Stimulated activated CD4-positive, alpha-beta T cell treated with anti-CD3 and anti-CD28 coated beads, Interleukin-1b, Interleukin-23, amount 100 ng/mL, for 24 hours (primary cell): ENCODE data around the gene NCEH1.
"Not testable (repeated sequence)": the region's sequence is repeated elsewhere in the genome, so short reads cannot be mapped to it uniquely, and the experiment has no call there.

Experiments used
- DNase-seq, 4 experiments: peaks; one replicate each; pipeline ENCODE4 v3.0.0-alpha.2; 2020; ENCODE audit warnings: low read depth in 4 of 4, low spot score in 1 of 4

The NCEH1 gene

DNA sequence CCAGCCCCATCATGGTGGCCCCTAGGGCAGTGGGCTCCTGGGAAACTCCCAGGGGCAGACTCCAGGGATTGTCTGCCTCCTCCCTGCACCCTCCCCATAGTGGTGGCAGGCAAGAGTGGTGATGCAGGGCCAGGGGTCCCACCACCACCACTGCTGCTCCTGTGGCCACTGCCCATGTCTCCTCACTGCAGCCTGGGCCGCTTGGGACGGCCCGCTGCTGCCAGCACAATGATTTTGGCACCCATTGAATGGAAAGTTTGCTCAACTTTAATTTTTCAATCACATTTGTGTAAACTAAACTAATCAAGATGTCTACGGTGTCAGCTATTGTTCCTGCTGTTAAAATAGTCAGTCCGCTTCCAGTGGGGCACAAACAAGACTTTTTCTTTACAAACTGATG lies 95.6 kb downstream of the NCEH1 start:
- no peak for DNase-seq

DNA sequence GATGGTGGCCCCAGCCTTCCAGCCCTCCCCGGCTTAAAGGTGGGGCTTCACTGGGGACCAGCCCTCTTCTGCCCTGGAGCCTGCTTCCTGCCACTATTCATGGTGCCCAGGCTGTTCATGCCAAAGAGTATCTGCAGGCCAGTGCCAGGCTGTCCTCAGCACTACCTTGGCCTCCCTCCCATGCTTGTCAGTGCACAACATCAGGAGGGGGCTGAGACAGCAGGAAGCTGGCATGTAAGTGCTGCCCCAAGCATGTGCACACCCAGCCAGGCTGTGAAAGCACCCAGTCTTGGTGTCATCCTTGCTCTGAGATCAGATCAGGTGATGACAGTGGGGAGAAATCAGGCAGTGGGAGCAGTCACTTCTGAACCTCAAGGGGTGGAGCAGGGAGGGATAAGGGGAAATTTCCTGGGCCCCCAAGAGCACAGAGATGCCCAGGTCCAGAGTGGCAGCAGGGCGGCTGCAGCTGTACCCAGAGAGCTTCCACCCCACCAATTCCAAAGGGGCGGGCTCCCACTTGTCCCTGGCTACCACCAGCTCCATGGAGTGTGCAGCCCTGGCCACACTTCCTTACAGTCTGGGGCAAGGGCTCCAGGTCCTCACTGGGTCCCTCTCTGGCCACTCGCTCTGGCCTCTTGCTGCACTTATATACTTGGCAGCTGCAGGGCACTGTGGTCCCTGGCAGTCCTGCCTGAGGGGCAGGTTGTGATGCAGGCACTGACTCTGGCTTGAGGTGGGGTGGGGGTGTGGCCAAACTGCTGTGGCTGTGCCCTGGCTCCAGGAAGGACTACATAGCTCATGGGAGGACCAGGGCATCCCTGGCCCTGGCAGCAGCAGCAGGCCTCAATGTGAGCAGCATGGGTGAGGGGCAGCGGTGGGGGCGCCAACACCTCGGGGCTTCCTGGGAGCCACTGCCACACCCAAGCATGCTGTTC lies 96.3 kb downstream of the NCEH1 start:
- DNase-seq = no peak

DNA sequence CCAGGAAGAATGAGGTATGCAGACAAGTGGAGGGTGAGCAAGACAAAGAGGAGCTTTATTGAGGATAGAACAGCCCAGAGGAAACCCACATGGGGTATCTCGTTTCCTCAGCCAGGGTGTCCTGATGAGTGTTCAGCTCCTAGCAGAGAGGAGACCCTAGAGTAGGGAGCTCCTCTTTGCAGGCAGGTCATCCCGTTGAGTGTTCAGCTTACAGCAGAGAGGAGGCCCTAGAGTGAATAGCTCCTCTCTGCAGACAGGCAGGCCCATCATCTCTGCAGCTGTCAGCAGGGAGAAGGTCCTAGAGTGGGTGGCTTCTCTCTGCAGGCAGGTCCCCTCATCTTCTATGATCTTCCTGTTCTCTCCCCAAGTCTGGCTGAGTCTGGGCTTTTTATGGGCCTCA lies 97.0 kb downstream of the NCEH1 start:
- no peak for DNase-seq

DNA sequence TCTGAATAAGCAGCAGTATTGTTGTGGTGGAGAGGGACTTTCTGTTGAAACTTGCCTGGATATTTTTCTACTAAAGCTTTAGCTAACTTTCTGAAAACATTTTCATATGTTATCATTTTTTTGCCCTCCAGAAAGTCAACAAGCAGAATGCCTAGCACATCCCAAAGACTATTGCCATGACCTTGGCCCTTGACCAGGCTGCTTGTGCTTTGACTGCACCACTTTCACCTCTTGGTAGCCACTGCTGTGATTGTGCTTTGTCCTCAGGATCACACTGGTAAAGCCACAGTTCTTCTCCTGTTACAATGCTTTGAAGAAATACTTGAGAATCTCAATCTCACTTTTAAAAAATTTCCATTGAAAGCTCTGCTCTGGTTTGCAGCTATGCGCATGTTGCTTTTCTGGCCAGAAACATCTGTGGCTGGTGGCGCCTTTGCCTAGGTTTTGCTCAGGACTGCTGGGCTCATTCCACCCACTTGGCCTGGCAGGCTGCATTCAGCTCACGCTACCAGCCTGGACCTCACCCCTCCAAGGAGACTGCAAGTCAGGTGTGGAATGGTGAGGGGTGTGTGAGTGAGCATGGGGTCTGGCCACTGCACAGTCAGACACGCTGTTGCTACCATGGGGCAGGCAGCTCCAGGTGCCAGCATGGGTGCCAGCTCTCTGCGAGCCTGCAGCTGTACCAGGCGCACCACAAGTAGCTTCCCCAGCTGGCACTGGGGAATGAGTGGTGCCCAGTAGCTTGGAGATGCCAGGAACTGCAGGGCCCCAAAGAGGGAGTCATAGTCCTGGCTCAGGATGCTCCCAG lies 97.8 kb downstream of the NCEH1 start:
- DNase-seq = no peak

DNA sequence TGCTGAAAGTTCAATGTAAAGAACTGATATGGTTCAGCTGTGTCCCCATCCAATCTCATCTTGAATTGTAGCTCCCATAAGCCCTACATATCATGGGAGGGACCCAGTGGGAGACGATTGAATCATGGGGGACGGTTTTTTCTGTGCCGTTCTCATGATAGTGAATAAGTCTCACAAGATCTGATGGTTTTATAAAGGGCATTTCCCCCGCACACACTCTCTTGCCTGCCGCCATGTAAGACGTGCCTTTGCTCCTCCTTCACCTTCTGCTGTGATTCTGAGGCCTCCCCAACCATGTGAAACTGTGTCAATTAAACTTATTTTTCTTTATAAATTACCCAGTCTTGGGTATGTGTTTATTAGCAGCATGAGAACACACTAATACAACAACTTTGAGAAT lies 101.1 kb downstream of the NCEH1 start:
- DNase-seq = no peak

DNA sequence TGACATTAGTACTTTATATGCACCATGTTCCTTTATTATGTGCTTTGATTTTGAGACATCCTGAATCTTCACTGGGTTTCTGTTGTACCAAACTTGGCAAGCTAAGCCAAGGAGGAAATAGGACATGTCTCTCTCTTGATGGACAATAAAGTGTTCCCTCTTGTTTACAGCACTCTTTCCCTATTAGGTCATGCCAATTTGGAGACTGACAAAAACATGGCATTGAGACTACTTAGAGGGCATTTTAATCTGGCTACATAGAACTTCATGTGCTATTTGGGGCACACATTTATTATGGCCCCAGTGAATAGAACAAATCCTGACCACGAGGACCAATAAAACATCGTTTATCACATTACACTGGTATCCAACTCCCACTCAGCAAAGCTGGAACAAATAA lies 102.3 kb downstream of the NCEH1 start:
- no peak for DNase-seq

DNA sequence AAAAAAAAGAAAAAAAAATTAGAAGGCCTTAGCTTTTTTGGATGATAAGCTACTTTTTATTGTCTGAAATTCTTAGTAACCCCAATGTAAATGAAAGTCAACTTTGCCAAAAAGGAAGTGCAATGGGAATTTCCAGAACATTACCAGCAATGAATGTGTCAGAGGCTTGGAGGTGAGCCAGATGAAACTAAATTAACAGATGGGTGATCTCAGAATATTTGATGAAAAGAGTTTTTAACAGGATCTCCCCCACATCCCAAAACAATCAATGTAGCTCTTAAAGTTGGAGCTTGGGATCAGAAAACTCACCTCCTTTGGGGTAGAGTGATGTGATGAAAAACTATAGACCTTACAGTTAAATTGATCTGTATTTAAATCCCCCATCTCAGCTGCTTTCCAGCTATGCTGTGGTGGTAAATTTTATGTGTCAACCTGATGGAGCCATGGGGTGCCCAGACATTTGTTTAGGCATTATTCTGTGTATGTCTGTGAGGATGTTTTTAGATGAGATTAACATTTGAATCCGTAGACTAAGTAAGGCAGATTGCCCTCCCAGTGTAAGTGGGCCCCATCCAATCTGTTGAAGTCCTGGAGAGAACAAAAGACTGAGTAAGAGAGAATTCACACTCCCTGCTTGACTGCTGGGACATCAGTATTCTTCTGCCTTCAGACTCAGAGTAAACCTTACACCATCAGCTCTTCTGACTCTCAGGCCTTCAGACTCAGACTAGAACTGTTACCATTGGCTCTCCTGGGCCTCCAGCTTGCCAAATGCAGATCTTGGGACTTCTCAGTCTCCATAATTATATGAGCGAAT lies 103.4 kb downstream of the NCEH1 start:
- DNase-seq = no peak

DNA sequence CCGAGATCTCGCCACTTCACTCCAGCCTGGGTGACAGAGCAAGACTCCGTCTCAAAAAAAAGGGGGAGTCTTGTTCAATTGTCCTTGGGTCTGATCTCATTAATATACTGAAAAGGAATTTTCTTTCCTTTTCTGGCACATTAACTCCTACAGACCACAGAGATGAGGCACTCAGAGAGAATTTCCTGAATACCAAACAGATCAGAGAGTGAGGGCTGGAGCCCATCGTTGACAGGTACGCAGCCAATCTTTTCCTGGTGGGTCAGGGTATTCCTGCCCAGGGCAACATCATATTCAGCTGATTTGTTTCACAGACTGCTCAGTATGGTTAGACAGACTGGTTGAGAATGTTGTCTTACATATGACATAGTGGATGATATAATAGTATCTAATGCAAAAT lies 104.8 kb downstream of the NCEH1 start:
- DNase-seq = no peak

DNA sequence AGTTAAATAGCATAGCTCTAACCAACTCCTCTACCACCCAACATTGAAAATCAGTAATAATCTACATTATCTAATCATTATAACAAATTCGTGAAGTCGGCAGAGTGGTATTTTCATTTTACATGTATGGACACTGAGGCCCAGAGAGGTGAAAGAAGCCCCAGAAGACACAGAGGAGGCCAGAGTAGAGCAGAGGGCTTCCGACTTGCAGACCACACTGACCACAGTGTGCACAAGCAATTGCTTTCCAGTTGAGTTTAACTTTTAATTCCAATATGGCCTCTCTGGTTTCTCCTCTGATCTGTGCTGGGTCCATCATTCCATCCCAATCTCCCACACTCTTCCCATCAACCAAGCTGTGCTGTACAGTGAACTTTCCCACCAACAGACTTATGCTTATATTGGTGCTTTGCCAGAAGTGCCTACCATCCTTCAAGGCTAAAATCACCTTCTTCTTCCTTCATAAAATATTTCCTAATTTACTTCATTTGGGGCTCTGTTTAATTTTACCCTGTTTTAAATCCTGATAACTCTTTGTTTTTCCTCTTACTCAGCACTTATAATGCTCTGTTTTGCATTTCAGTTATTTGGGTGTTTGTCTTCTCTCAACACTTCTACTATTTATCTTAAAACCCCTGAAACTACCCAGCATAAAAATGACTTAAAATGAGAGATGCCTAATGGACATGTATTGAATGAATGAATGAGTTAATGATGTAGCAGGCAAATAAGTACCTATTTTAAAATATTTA lies 105.8 kb downstream of the NCEH1 start:
- DNase-seq = no peak

DNA sequence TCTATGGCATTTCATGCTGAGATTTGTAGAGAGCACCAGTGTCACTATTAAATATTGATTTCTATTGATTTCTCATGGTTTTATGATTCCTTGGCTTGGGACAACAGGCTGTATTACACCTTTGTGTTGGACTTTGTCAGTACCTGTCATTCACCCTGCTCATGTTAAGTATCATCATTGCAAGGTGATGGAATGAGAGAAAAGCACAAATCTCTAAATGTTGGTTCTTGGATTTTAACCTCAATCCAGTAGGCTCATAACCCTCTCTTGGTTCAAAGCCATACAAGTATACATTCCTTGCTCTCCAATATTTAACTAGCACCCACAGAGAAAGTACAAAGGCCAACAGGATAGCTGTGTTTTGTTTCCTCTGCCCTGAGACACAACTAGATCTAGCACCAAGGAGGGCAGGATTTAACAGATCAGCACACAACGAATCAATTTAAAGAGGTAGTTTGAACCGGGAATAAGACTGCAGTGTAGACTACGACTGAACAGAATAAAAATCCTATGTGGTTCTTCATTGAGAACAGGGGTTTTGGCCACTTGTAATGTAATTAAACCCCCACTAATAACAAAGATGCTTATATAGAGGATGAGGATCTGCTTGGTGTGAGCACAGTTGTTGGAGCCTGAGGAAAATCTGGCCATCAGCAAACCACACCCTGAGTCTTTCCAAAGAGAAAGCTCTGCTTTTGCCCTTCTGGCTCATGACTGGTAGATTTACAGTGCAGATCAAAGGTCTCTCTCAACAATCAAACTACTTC lies 109.6 kb downstream of the NCEH1 start:
- DNase-seq = no peak

DNA sequence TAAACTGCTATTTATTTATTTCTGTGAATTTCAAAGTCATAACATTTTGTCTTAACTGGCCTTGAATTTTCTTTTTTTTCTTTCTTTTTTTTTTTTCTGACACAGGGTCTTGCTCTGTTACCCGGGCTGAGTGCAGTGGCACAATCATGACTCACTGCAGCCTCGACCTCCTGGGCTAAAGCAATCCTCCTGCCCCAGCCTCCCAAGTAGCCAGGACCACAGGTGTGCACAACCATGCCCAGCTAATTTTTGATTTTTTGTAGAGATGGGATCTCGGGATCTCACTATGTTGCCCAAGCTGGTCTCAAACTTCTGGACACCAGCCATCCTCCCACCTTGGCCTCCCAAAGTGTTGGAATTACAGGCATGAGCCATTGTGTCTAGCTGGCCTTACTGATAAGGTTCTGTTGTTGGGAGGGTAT lies 110.2 kb downstream of the NCEH1 start:
- no peak for DNase-seq

DNA sequence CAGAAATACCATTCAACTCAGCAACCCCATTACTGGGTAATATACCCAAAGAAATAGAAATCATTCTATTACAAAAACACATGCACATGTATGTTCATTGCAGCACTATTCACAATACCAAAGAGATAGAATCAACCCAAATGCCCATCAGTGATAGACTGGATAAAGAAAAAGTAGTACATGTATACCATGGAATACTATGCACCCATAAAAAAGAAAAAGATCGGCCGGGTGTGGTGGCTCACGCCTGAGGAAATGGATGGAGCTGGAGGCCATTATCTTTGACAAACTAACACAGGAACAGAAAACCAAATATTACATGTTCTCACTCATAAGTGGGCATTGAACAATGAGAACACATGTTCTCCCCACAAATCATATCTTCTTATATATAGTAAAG lies 112.0 kb downstream of the NCEH1 start:
- DNase-seq = no peak

DNA sequence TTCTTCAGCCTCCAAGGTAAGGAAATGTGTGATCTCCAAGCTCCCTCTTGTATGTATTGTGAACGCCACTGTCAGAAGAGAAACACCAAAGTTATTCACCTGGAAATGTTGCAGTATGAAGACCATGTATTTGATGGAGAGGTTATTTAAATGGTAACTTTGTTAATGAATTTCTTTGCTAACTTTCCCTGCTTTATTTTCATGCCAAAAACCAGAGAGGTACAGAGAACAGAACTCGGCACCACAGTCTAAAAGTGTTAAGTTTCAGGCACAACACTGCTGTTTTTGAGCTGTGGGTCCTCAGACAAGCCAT lies 114.5 kb downstream of the NCEH1 start:
- DNase-seq = no peak

DNA sequence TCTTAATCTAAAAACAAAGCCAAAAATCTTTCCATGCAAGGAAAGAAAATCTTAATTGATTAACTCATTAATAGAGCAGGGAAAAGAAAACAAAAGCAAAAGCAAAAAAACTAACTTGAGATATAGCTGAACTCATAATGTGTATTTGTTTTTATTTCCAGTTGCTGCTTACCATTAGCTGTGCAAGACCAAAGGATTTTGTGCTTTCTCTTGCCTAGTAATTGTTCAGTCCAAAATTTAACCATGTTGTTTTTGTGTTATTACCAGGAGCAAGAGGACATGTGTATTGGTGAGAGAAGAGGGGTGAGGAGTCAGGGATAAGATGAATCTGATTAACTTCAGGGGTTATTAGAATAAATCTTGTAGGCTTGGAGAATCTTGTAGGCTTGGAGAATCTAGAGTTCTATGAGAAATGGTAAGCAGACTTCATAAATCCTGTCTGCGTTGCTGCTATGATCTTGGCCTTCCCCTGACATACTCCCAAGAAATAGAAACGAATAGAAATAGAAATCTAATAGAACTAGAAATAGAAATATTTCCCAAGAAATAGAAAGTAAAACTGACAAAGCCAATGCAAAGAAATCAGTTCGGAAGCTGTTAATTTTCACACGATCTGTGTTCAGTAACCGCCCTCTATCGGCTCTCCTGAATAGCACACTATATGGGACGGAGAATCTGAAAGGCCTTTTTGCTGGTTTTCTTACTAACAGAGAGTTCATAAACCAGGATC lies 115.0 kb downstream of the NCEH1 start:
- DNase-seq = peak in 1 of 4 experiments; percentile 21

DNA sequence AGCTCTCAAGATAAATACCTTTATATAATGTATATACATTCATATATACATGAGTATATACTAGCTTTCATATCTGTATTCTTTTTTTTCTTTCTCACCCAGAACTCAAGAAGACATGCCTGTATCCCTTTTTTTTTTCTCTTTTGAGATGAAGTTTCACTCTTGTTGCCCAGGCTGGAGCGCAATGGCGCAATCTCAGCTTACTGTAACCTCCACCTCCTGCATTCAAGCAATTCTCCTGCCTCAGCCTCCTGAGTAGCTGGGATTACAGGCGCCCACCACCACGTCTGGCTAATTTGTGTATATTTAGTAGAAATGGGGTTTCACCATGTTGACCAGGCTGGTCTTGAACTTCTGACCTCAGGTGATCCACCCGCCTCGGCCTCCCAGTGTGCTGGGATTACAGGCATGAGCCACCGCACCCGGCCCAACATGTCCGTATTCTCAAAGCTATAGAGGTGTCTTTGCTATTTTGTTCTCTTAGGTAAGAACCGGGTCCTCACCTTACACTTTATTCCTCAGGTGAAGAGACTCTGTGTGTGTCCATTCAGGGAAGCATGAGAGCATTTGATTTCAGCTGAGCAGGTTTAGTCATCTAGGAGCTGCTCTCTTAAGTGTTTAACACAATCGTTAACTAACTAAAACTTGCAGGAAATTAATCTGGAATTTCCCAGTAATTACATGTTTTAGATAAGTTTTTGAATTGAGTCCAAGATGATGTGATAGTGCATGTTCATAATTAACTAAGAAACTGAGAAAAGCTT lies 115.8 kb downstream of the NCEH1 start:
- DNase-seq = not testable (repeated sequence)

DNA sequence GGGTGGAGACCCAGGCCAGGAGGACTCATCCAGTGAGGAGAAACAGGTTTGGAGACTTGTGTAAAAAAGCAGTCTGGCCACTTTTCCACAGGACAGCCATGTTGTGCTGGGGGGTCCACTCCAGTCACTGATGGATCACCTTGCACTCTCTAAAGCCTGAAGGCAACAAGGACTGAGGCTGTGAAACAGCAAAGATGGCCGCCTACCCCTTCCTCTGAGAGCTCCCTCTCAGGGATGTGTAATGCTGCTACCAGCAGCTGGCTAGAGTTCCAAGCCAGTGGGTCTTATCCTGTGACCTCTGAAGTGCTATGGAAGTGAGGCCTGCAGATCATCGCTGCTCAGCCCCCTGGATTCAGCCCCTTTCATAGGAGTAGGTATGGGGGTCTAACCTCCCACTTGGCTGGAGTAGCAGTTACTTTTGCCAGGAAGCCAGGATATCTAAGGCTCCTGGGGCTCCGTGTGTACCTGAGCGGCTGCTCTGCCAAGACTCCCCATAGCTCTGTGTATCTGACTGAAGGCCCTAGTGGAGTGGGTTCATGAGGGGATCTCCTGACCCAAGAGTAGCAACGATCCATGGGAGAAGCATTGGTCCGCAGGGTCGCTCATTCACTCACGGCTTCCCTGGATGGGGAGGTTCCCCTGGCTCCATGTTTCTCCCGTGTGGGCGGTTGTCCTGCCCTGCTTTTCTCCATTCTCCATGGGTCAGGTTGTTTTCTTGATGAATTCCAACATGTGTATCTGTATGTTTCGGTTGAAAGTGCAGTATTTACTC lies 117.8 kb downstream of the NCEH1 start:
- DNase-seq = no peak

DNA sequence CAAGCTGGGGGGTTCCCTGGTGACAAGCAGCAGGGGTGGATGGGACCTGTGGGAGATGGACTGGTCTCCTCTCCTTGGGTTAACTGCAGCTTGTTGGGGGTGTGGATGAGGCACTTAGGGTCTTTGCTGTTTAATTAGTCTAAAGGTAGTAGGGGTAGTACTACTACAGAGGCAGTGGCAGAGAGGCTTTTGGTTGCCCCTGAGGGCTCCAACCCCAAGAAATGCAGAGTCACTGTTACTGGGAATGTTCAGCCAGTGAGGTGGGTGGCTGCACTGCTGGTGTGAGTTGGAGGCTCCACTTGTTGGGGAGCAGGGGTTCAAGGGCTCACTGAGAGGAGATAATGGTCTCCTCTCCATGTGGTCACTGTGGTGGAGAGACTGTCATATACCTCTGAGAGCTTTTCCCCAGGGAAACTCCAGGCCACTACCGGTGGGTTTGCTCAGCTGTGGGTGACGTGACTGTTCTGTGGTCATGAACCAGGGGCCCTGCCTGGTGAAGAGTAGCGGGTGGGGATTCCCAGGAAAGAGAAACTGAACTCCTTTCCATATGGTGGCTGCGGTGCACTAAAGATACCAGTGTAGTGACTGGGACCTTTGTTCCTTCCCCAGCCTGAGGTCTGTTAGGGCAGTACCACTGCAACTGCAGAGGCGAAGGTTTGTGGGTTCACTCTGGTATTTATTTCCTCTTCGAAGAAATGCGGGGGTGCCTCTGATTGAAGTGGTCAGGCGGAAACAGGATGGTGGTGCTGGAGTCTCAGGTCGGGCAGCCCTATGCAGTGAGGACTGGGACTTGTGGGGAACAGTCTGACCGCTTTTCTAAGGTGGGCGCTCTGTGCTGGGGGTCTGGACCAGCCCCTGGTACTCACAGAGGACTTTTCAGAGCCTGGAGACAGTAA lies 118.7 kb downstream of the NCEH1 start:
- DNase-seq = peak; percentile 53 to 84 (median 62)
